Tibial artery (tissue), 4 donors: ENCODE data around the gene CDPF1.

Experiments used
- DNase-seq, 2 donors: peaks; one replicate each; pipeline ENCODE4 v3.0.0-alpha.2; 2019
- H3K27ac ChIP-seq, 2 donors: fragments of 200-600 bp; sonication (generic) in 1 of 2; 1 replicate in 1 of 2; 2 replicates in 1 of 2; pipeline ENCODE4 v1.5.1; 2018 to 2019; ENCODE audit warnings: mild to moderate bottlenecking in 1 of 2
- H3K27me3 ChIP-seq, 2 donors: fragments of 200-600 bp; sonication (generic) in 1 of 2; one replicate each; pipeline versions ENCODE4 v1.5.1 to v1.6.0; 2016 to 2019
- H3K36me3 ChIP-seq, 3 donors: fragments of 200-600 bp; sonication (generic) in 2 of 3; one replicate each; pipeline ENCODE4 v1.5.1; 2016 to 2019; ENCODE audit warnings: mild to moderate bottlenecking in 2 of 3
- H3K4me1 ChIP-seq, 4 donors: fragments of 200-600 bp; sonication (generic) in 2 of 4; 1 replicate in 3 of 4; 2 replicates in 1 of 4; pipeline ENCODE4 v1.5.1; 2016 to 2019
- H3K4me3 ChIP-seq, 2 donors: fragments of 200-600 bp; sonication (generic) in 1 of 2; 1 replicate in 1 of 2; 2 replicates in 1 of 2; pipeline ENCODE4 v1.5.1; 2018 to 2019; ENCODE audit warnings: mild to moderate bottlenecking in 2 of 2
- H3K9me3 ChIP-seq, 3 donors: fragments of 200-600 bp; sonication (generic) in 1 of 3; one replicate each; pipeline ENCODE4 v1.5.1; 2016 to 2019
- CTCF ChIP-seq, 2 experiments: fragments of 200-600 bp in 1 of 2; fragments of 450-650 bp in 1 of 2; IDR thresholded peaks; one replicate each; pipeline ENCODE4 v1.5.1; 2017 to 2019; ENCODE audit warnings: antibody characterized with exemption in 2 of 2, mild to moderate bottlenecking in 1 of 2, moderate library complexity in 1 of 2
- intact Hi-C: fragments of 100-400 bp; cut with DNase I; formaldehyde crosslinking; loops from one replicate; pipeline ENCODE4 v1.15.0; 2023; ENCODE audit warnings: low total_unique reads

Gene CDPF1

DNA sequence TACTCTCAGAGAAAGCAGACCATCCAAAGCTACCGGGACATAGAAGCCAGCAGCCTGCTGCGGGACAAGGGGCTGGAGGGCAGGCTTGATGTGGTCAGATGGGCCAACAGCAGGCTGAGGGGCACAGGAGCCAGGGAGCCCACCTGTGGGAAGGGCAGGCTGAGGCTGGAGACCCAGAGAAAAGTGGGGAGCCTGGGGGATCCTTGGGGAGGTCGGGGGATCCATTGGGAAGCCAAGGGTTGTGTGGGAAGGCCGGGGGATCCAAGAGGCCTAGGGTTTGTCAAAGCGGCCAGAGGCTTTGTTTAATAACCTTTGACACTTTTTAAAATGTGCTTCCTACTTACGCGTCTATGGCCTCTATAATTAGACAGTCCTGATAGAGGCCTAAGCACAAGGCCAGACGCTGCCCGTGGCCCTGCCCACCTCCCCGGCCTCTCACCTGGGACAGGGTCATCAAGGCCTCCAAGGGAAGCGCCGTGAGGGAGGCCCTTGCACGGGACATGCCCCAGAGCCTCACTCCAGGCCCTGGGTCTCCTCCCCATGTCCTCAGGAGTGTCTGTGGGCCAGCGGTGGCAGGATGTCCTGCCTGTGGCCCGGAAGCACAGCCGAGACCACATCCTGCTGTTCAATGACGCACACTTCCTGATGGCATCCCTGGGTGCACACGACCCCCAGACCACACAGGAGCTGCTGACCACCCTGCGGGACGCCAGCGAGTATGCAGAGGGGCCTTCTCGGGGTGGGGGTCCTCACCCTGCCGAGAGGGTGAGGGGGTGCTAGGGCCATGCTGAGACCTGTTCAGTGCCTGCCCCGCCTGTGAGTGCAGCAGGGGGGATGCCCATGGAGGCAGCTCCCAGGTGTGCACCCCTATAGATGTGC lies 38.0 kb upstream of the CDPF1 start:
- Histone ChIP-seq H3K27ac (no peak overlapping the region), H3K9me3 (peaks cover 0 to 7% (median 0%) of the 10 kb centered on the region in 3 donors), H3K4me3 (no peak overlapping the region), H3K27me3 (no peaks in the 10 kb centered on the region), H3K36me3 (peaks cover 50 to 100% (median 79%) of the 10 kb centered on the region in 3 donors), H3K4me1 (no peaks in the 10 kb centered on the region)
- no peak for TF ChIP-seq CTCF (IDR thresholded peaks at IDR 0.05)
- intact Hi-C loops = no loop called here
- peak in 1 of 2 donors; percentile 68 for DNase-seq

DNA sequence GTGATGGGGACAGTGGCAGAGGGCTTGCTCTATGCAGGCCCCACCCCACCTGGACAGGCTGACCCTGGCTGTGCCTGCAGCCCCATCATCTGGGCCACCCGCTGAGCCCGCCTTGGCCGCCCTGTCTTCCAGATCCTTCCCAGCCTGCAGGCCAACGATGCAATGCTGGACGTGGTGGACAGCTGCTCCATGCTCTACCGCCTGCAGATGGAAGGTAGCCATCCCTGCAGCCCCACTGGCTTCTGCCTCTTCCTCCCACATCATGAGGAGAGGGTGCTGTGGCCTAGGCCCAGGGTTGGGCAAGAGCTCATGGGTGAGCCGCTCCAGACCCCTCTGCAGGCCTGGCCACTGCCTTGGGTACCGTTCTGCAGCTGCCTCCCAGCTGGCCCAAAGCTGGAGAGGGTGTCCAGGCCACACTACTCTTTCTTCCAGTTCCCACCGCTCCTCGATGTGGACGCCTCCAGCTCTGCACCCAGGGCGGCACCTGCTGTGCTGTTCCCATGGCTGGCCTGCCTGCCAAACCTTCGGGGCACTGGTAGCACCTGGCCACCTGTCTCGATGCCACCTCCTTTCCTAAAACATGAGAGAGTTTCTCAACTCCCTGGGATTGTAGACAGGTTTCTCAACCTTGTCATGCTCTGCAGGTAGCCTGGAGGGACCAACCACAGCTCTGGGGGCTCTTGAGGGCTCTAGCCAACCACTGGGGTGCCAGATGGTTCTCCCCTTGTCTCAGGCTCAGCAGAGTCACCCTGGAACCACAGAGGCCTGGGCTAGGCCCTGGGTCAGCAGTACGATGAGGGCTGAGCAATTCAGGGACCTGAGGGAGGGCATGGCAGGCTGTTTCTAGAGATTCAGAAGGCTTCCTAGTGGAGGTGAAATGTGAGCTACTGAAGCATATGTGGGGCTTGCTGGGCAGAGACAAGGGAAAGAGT lies 37.1 kb upstream of the CDPF1 start:
- no peak for TF ChIP-seq CTCF (IDR thresholded peaks at IDR 0.05)
- intact Hi-C loops = no loop called here

DNA sequence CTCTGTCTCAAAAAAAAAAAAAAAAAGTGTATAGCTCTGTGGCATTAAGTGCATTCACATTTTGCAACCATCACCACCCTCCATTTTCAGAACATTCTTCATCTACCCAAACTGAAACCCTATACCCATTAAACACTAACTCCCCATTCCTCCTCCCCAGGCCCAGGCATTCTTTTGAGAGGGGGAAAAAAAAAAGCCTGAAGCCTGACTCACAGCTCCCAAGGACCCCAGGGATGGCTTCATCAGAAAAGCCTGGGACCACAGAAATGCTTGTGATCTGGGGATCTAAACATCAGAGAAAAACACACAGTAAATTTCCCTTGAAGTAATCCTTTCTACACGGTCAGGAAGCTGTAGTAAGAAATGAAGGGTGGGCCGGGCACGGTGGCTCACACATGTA lies 35.9 kb upstream of the CDPF1 start:
- Histone ChIP-seq H3K36me3 (peaks cover 48 to 100% (median 78%) of the 10 kb centered on the region in 3 donors), H3K27ac (no peak overlapping the region), H3K27me3 (no peaks in the 10 kb centered on the region), H3K4me1 (no peaks in the 10 kb centered on the region), H3K9me3 (no peaks in the 10 kb centered on the region), H3K4me3 (no peak overlapping the region)
- no peak for TF ChIP-seq CTCF (IDR thresholded peaks at IDR 0.05)
- DNase-seq = no peak
- intact Hi-C loops = no loop called here

More for the DNA sequence above, 37.1 kb upstream of the CDPF1 start:
- no peaks in the 10 kb centered on the region for H3K4me1 ChIP-seq
- peak in 1 of 2 donors; percentile 56 for DNase-seq
- no peaks in the 10 kb centered on the region for H3K27me3 ChIP-seq
- peaks cover 48 to 100% (median 78%) of the 10 kb centered on the region in 3 donors for H3K36me3 ChIP-seq
- peaks cover 0 to 6% (median 0%) of the 10 kb centered on the region in 3 donors for H3K9me3 ChIP-seq
- no peak overlapping the region for H3K4me3 ChIP-seq
- no peak overlapping the region for H3K27ac ChIP-seq

DNA sequence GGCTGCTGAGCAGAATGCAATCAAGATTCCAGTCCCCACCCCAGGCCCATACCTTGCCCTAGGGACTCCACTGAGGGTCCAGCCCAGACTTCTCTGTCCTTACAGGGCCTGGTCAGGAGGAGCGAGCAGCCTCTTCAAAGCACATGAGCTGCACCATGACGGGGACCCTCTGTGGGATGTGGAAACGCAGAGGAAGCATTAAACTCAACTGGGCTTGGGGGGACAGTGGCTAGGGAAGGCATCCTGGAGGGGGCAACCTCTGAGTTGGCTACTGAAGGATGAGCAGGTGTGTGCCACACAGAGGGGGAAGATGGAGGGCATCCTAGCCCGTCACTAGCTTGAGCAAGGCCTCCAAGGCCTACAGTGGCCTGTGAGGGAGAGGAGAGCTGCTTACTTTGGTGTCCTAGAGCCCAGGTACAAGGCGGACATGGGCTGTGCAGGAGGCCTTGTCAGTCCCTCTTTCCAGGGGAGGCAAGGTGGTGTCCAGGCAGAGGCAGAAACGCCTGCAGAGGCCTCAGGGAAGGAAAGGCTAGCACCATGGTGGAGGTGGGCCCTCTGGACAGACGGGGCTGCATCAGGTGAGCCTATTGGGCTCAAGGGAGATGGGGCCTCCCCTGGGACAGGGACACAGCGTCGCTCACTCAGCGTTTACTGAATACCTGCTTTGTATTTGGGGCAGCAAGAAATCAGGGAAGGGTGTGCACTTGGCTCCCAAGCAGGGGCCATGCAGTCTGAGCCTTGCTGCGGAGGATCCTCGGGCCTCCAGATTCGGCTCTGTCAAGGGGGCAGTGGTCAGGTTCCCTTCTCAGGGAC lies 32.0 kb upstream of the CDPF1 start:
- H3K36me3 ChIP-seq = peaks cover 80 to 100% (median 87%) of the 10 kb centered on the region in 3 donors

More for the DNA sequence above, 32.0 kb upstream of the CDPF1 start:
- Histone ChIP-seq H3K27ac (no peak overlapping the region), H3K27me3 (no peaks in the 10 kb centered on the region), H3K4me3 (no peak overlapping the region), H3K4me1 (no peaks in the 10 kb centered on the region), H3K9me3 (no peaks in the 10 kb centered on the region)
- no peak for DNase-seq
- intact Hi-C loops = no loop called here
- TF ChIP-seq CTCF (IDR thresholded peaks at IDR 0.05) = no peak
